ENCODE measurements around the gene NRG3.

NRG3 gene

GRCh38 chr10:82136103-82136502, 261.1 kb downstream of the NRG3 start:
- no peak for DNase-seq

- DNase-seq, result no peak
Observed at GRCh38 chr10:82144153-82144552, 269.2 kb downstream of the NRG3 start.

GRCh38 chr10:82148764-82149163, 273.8 kb downstream of the NRG3 start:
- DNase-seq, result no peak

DNA sequence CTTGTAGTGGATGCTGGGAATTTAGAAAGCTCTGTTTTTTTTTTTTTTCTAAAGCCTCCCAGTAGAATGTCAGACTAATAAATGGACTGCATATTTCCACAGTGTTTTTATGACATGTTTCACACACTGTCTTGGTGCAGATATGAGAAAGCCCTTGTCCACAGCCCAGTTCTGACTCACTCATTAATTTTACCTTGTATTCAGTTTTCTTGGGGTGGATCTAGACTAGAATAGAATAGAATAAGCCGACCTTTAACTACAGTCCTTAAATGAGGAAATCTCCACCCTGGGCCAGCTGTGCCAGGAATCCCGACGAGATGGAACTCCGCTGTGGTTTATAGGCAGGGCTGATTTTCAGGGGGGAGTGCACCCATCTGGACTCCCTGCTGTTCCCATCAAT, 274.7 kb downstream of the NRG3 start:
- DNase-seq, result no peak

DNA sequence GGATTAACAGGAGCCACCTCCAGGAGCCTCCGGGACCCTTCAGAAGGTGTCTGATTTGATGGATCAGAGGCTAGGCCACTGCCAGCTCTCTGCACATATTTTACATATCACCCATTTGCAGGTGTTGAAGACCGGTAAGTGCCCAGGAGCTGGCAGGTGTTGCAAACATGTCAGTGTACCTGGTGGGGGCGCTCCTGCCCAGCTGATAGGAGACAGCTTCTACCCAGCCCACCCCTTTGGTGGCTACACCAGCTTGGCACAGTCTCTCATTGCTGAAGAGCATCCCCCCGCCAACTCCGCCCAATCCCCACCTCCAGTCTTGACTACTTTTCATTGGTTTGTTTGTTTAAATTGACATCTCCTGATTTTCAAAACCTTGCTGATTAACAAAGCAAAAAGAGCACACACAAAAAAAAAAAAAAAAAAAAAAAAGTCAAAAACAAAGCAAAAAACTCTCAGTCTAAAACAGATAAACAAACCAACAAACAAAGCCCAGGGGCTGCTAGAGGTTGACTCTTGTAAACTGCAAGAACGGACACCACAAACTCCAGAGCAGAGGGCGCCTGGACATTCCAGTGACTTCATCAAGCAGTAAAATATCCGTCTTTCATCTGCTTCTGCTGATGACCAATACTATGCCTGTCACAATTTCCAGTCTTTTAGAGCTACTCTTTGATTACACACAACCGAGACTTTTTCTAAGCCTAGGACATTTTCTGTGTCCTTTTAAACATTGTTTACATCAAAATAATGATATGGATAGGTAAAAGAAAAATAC, 275.3 kb downstream of the NRG3 start:
- no peak for DNase-seq

- no peak for DNase-seq
Observed at GRCh38 chr10:82160307-82160706, 285.3 kb downstream of the NRG3 start.

DNA sequence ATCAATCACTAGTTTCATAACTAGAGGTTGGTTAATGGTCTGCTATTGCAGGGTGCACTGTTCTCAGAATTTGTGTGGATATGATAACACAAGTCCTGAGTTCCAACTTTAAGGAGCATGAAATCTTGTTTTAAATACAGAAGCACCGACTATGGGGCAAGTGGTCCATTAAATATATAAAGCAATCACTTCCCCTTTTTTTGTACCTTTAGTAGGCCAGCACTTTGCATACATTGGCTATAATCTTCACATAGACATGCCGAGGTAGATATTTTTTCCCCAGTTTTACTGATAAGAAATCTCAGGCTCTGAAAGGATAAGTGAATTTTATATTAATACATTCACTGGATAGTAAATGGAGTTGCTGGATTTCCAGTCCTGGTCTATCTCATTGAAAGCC, 286.3 kb downstream of the NRG3 start:
- no peak for DNase-seq

- no peak for DNase-seq
Observed at GRCh38 chr10:82162549-82163195, 287.7 kb downstream of the NRG3 start.

DNA sequence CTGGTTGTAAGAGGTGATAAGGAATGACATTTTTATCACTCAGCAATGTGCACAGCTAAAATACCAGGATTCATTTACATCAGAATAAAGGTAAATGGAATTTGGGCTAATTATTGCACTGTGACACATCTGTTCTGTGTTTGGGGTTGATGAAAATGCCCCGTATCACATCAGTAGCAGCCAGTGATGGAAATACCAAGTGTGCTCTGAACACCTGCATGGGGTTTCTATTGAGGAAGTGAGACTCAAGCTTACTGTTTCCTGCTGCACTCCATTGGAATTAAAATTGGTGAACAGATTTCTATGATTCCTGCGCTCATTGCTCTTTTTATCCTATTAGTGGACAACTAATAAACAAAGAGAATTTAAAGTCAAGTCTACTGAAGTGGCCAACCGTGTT, 296.9 kb downstream of the NRG3 start:
- DNase-seq, result no peak

DNA sequence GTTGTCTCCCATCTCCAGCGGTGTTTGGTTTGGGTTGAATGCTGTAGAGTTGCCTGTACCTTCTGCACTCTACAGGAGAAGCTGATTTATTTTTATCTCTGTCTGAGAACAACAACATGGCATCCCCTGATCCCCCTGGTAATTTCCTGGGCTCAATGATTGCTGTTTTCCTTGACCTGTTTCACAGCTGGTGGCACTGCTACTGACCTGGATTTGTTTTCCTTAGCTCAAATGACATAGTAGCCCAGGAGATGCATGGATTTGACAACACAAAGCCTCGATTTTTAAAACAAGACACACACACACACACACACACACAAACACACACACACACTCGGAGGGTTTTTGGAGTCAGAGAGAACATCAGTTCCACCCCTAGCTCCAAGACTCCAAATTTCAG, 301.6 kb downstream of the NRG3 start:
- DNase-seq, result no peak

DNA sequence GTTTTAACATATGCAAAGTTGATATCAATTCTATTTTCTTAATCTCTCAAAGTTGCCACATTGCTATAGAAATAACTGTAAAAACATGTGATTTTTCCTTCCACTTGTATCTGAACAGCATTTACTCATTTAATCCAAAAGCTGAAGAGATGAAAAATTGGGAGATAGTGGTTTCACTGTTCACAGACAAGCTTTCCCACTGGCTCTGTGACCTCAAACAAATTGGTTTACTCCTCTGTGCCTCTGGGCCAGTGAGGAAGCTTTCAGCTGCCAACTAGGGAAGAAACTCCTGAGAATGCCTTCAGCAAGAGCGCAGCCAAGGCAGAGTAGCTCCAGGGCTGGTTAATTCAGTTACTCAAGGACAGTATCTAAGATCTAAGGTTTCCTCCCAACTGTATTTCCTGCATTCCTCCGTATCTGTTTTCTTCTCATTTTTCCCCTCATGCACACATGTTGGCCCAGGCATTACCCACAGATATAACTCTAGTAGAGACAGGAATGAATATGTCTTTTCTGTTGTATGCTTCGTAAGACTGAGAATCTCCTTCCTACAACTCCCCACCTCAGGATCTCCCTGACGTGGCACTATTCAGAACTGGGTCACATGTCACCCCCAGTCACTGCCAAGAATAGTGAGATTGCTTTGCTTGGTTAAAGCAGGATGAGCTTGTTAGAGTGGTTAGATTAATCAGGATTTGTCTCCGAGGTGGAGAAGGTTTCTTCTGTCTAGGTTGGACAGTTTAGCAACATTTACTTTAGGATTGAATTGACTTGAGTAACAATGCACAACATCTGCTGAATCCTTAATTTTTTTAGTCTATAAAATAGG, 315.7 kb downstream of the NRG3 start:
- no peak for DNase-seq

- DNase-seq, result no peak
Observed at GRCh38 chr10:82191653-82192052, 316.7 kb downstream of the NRG3 start.

- DNase-seq, result no peak
Observed at GRCh38 chr10:82192665-82193064, 317.7 kb downstream of the NRG3 start.

DNA sequence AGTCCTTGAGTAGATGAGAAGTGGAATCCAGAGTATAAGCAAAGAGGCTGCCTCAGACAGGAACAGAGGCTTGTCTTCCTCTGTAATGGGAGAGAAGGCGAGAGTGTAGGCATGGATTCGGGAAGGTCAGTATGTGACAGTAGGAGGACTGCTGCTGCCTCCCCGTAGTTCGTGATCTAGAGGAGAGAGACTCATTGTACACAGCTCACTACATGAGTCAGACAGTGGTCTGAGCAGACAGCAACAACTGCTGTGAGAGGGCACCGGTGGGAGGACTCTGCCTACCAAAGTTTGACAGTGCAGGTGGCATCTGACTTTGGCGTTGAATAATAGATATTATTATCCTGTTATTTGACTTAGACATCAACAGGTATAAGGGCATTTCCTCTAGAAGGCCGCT, 319.4 kb downstream of the NRG3 start:
- DNase-seq, result no peak

DNA sequence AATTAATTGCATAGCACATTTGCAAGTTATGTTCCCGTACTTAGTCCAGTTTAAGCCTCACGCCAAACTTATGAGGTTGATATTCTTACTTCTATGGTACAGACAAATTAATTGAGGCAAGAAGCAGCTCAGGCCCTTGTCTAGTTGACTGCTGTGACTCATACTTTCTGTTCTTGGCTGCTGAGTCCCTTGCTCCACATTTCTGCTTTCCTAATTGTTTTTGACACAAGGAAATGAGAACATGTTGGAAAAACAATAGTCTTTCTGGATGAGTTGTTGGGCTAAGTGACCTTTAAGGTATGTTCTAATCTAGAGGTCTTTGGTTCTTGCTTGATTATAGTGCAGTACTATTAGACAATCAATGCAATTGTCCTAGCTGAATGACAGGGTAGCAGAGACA, 331.8 kb downstream of the NRG3 start:
- DNase-seq, result no peak

DNA sequence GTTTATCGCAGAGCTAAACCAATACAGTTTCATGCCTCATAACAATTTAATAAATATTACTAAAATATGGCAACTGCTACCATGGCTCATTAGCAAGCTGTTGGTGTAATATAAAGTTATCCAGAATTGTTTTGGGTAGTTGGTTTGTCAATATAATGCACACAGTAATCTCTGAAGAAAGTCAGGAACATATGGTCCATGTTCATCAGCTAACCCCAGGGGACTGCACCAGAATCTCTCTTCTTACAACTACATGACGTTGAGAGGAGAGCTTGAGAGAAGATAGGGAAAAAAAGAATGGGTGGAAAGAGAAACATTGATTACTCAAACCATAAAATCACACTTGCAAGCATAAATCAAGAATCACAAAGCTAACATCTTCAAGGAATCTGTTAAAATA, 333.7 kb downstream of the NRG3 start:
- DNase-seq, result no peak

- DNase-seq, result no peak
Observed at GRCh38 chr10:82210331-82210730, 335.3 kb downstream of the NRG3 start.

GRCh38 chr10:82211346-82211745, 336.4 kb downstream of the NRG3 start:
- no peak for DNase-seq

DNA sequence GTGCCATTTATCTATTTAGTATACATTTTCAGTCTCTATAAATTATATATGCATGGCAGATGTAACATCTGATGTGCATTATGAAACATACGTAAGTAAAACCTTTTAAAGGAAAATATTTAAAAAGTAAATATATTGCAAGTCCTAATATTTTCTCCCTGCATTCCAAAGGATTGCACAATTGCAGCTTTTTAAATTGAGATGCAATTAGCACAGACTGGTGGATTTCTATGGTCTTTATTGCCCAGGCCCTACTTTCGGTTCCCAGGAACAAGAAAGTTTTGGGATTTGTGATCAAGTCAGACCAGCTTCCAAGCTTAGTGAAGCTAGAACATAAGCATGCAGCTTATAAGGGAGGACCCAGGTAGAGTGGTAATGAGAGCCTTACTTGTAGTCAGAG, 337.8 kb downstream of the NRG3 start:
- DNase-seq, result no peak

GRCh38 chr10:82213784-82214183, 338.8 kb downstream of the NRG3 start:
- DNase-seq, result no peak

GRCh38 chr10:82221056-82221455, 346.1 kb downstream of the NRG3 start:
- no peak for DNase-seq

- no peak for DNase-seq
Observed at GRCh38 chr10:82221601-82222149, 346.7 kb downstream of the NRG3 start.

DNA sequence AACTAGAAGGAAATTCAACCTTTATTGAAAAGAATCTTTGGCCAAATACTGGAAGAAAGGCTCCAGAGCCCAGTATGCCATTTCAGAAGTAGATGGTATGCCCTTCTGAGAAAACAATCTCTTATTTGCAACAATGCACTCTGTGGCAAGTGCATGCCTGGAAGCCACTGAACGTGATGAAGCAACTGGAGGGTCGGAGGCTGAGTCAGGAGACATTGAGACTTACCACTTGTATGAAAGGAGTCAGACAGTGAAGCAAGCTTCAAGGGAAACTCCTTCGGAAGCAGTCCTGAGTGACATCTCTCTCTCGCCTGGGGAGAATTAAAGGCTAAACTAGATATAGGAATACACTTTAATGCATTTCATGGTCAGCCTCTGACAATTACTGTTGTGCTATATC, 353.7 kb downstream of the NRG3 start:
- no peak for DNase-seq

- DNase-seq, result no peak
Observed at GRCh38 chr10:82234173-82234572, 359.2 kb downstream of the NRG3 start.
